HepG2 (cell line): ENCODE measurements around the gene FBXO7. TPM values are rescaled to one million over a fixed set of nuclear protein-coding genes. Genes with fewer than 3 reads are reported as not detected.

Source experiments
- DPF2 ChIP-seq: sonication (generic); formaldehyde crosslinking; IDR thresholded peaks from 2 replicates; pipeline ENCODE4 v1.4.0; 2020; ENCODE audit warnings: mild to moderate bottlenecking, low read depth, missing genetic modification reagents, borderline replicate concordance
- FOXO4 ChIP-seq: sonication (generic); formaldehyde crosslinking; conservative IDR thresholded peaks from 2 replicates; pipeline ENCODE4 v1.8.1; 2023; ENCODE audit warnings: missing genetic modification reagents
- FOXP1 ChIP-seq, 2 experiments: fragments of 450-650 bp in 1 of 2; IDR thresholded peaks; 2 replicates each; pipeline ENCODE4 v1.6.1; 2017 to 2018; ENCODE audit warnings: antibody characterized with exemption in 1 of 2
- HOXA3 ChIP-seq: sonication (generic); formaldehyde crosslinking; IDR thresholded peaks from 2 replicates; pipeline ENCODE4 v1.5.0; 2020; ENCODE audit warnings: missing genetic modification reagents
- KDM5A ChIP-seq: fragments of 200-600 bp; sonication (generic); IDR thresholded peaks from 2 replicates; pipeline ENCODE4 v1.7.0; 2018; ENCODE audit warnings: antibody characterized with exemption, mild to moderate bottlenecking, low read length, borderline replicate concordance
- MLLT10 ChIP-seq: sonication (generic); formaldehyde crosslinking; IDR thresholded peaks from 2 replicates; pipeline ENCODE4 v1.4.0; 2020; ENCODE audit warnings: missing genetic modification reagents
- PHF20 ChIP-seq: sonication (generic); formaldehyde crosslinking; IDR thresholded peaks from 2 replicates; pipeline ENCODE4 v1.5.0; 2020; ENCODE audit warnings: mild to moderate bottlenecking, missing genetic modification reagents
- SIX1 ChIP-seq: sonication (generic); formaldehyde crosslinking; IDR thresholded peaks from 2 replicates; pipeline ENCODE4 v1.4.0; 2020; ENCODE audit warnings: missing genetic modification reagents, borderline replicate concordance
- SNRNP70 ChIP-seq: fragments of 200-400 bp; formaldehyde crosslinking; IDR thresholded peaks from 2 replicates; pipeline ENCODE4 v1.6.1; 2017; ENCODE audit warnings: mild to moderate bottlenecking, low read depth, low read length, moderate library complexity
- SOX13 ChIP-seq, 3 experiments: fragments of 450-650 bp in 1 of 3; sonication (generic) in 1 of 3; formaldehyde crosslinking in 1 of 3; IDR thresholded peaks in 2 of 3; conservative IDR thresholded peaks in 1 of 3; 2 replicates each; pipeline versions ENCODE4 v1.5.0 to v1.6.1; 2016 to 2020; ENCODE audit warnings: antibody characterized with exemption in 1 of 3, mild to moderate bottlenecking in 1 of 3, missing compliant biosample characterization in 1 of 3, missing genetic modification reagents in 1 of 3, moderate library complexity in 1 of 3
- ZFP41 ChIP-seq: sonication (generic); formaldehyde crosslinking; IDR thresholded peaks from 2 replicates; pipeline ENCODE4 v1.4.0; 2020; ENCODE audit warnings: mild to moderate bottlenecking, missing genetic modification reagents, borderline replicate concordance
- ZHX2 ChIP-seq, 2 experiments: sonication (generic) in 1 of 2; formaldehyde crosslinking in 1 of 2; IDR thresholded peaks; 2 replicates each; pipeline versions ENCODE4 v1.6.1 to v1.9.0; 2014 to 2022; ENCODE audit warnings: antibody characterized with exemption in 1 of 2, borderline replicate concordance in 1 of 2, inconsistent platforms in 1 of 2, low read depth in 1 of 2, missing genetic modification reagents in 1 of 2
- ZNF607 ChIP-seq: sonication (generic); formaldehyde crosslinking; IDR thresholded peaks from 2 replicates; pipeline ENCODE4 v1.5.1; 2020; ENCODE audit warnings: missing genetic modification reagents, mild to moderate bottlenecking, borderline replicate concordance
- ZSCAN12 ChIP-seq: sonication (generic); formaldehyde crosslinking; IDR thresholded peaks from 2 replicates; pipeline ENCODE4 v1.9.0; 2021; ENCODE audit warnings: mild to moderate bottlenecking, missing genetic modification reagents
- polyA plus RNA-seq, 8 experiments: library from polyadenylated mRNA; depleted of rRNA in 3 of 8; stranded (reverse) in 7 of 8; unstranded in 1 of 8; fragments of >200 nt; fragmentation: Illumina TruSeq in 4 of 8; extraction: Trizol in 4 of 8; gene quantifications; 2 replicates each; pipeline versions ENCODE4 v1.2.1 to v1.2.3, GENCODE V29; 2011 to 2016; ENCODE audit warnings: low read depth in 4 of 8, missing spikeins in 1 of 8, mixed read lengths in 1 of 8; ENCODE audit not compliant: insufficient read depth in 1 of 8
- total RNA-seq, 5 experiments: library from RNA; depleted of rRNA; stranded (reverse); fragments of >200 nt; fragmentation: Illumina TruSeq; extraction: Trizol; gene quantifications; 2 replicates each; pipeline ENCODE4 v1.2.3, GENCODE V29; 2016; ENCODE audit warnings: low read depth in 1 of 5
- TF ChIP-seq, protein P1 (sequence below): sonication (generic); formaldehyde crosslinking; IDR thresholded peaks from 2 replicates; pipeline ENCODE4 v1.8.0; 2023; ENCODE audit warnings: mild to moderate bottlenecking, missing genetic modification reagents

Gene FBXO7
- total and polyA plus RNA-seq, 2 of the 13 experiments (the other 11 are each of a cell fraction or from before 2014, with no cell fraction given): 105 to 172 TPM

DNA sequence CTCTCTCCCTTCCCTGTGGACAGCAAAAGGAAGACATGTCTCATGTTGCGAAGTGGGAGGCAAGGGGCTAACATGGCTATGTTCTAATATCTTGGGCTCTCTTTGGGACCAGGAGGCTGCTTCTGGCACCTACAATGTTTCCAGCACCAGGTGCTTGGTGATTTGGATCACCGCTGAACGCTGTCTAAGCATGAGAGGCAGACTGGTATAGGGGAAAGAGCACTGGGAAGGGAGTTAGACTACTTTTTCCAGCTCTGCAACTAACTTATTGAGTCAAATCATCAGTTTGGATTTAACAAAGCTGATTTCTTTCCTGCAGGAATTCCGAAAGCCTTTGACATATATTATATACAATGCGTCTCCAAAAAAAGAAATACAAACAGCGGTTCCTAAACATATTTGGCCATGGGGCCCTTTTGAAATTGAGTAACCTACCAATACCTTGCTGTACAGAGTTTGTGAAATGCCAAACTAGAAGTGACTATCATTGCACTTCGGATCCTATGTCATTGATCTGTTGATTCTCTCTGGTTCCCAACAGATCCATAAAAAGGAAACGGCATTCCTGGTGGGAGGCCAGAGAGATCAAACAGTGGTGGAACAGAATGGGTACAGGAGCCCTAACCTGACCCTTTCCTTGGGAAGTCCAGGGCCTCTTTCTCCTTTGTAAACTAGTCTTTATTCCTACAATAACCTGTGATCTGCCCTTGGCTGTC, 37.8 kb downstream of the FBXO7 start (continued):
- no peak for TF ChIP-seq ZHX2 (IDR thresholded peaks at IDR 0.05; ENCODE audit: low read depth)
- no peak for TF ChIP-seq ZHX2 (CRISPR knock-in tag; IDR thresholded peaks at IDR 0.05; ENCODE audit: borderline replicate concordance)
- TF ChIP-seq, protein P1, sequence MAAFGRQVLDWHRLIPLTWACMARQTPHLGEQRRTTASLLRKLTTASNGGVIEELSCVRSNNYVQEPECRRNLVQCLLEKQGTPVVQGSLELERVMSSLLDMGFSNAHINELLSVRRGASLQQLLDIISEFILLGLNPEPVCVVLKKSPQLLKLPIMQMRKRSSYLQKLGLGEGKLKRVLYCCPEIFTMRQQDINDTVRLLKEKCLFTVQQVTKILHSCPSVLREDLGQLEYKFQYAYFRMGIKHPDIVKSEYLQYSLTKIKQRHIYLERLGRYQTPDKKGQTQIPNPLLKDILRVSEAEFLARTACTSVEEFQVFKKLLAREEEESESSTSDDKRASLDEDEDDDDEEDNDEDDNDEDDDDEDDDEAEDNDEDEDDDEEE (CRISPR knock-in tag): no peak
- TF ChIP-seq DPF2: peak; percentile 90
- peak; percentile 68 for TF ChIP-seq HOXA3 (CRISPR knock-in tag)
- TF ChIP-seq SNRNP70: no peak
- TF ChIP-seq SOX13 (IDR thresholded peaks at IDR 0.05): peak; percentile 73
- peak in 1 of 2 experiments; percentile 87; a peak in 2 of 4 replicates for TF ChIP-seq SOX13 (CRISPR knock-in tag; conservative IDR thresholded peaks at IDR 0.05 in 1 of 2, IDR thresholded peaks at IDR 0.05 in 1 of 2)
- TF ChIP-seq FOXP1 (IDR thresholded peaks at IDR 0.05): no peak
- TF ChIP-seq FOXP1 (CRISPR knock-in tag; IDR thresholded peaks at IDR 0.05): peak; percentile 94
- TF ChIP-seq ZSCAN12: 0 out of 2 replicates have a peak, but pooled peaks have one; percentile 24
- TF ChIP-seq FOXO4: no peak
- no peak for TF ChIP-seq KDM5A
- peak; percentile 79 for TF ChIP-seq SIX1 (CRISPR knock-in tag)
- TF ChIP-seq PHF20 (CRISPR knock-in tag): no peak
- TF ChIP-seq ZFP41 (CRISPR knock-in tag): no peak
- no peak for TF ChIP-seq MLLT10 (CRISPR knock-in tag)
- TF ChIP-seq ZNF607 (CRISPR knock-in tag): peak; percentile 88
